Progenitor cell of endocrine pancreas (in vitro differentiated cells): ENCODE measurements around the gene PUS1. TPM values are rescaled to one million over a fixed set of nuclear protein-coding genes. Genes with fewer than 3 reads are reported as not detected.

Experiments
- DNase-seq: peaks from one replicate; pipeline ENCODE4 v3.0.0; 2021; ENCODE audit warnings: low spot score; ENCODE audit not compliant: unreplicated experiment
- H3K27ac Mint-ChIP-seq: 2 replicates; pipeline ENCODE4 v1.8.0; 2021; ENCODE audit warnings: mild to moderate bottlenecking, moderate library complexity, mixed read lengths
- H3K27me3 Mint-ChIP-seq: 2 replicates; pipeline ENCODE4 v1.8.0; 2021; ENCODE audit warnings: mixed read lengths
- H3K36me3 Mint-ChIP-seq: 2 replicates; pipeline ENCODE4 v1.8.0; 2022; ENCODE audit warnings: mixed read lengths; ENCODE audit not compliant: insufficient read depth
- H3K4me1 Mint-ChIP-seq: 2 replicates; pipeline ENCODE4 v1.8.0; 2021; ENCODE audit warnings: low read depth, mixed read lengths
- H3K4me3 Mint-ChIP-seq: 2 replicates; pipeline ENCODE4 v1.8.0; 2021; ENCODE audit warnings: low read depth, mild to moderate bottlenecking, moderate library complexity, mixed read lengths
- H3K9me3 Mint-ChIP-seq: 2 replicates; pipeline ENCODE4 v1.8.0; 2021; ENCODE audit warnings: low read depth, mixed read lengths
- CTCF ChIP-seq: fragments of 200-600 bp; sonication (generic); IDR thresholded peaks from one replicate; pipeline ENCODE4 v1.5.0; 2021; ENCODE audit warnings: antibody characterized with exemption, mild to moderate bottlenecking; ENCODE audit not compliant: unreplicated experiment
- total RNA-seq: library from RNA; stranded (reverse); gene quantifications from 2 replicates; pipeline ENCODE4 v1.2.1, GENCODE V29; 2021

Gene PUS1
- total RNA-seq, 1 donor from 2014 or later, result 38.5 TPM

- Mint-ChIP-seq H3K4me1 (peaks cover 14% of the 10 kb centered on the region), H3K27ac (peak overlapping the region; percentile 98), H3K36me3 (peaks cover 3% of the 10 kb centered on the region), H3K27me3 (no peaks in the 10 kb centered on the region), H3K4me3 (peak overlapping the region; percentile 84), H3K9me3 (no peaks in the 10 kb centered on the region)
- TF ChIP-seq CTCF, result no peak
- peak; percentile 80 for DNase-seq
Measured at GRCh38 chr12:131896080-131896810, 32.8 kb upstream of the PUS1 start.

- no peak for TF ChIP-seq CTCF
- Mint-ChIP-seq H3K4me1 (peaks cover 14% of the 10 kb centered on the region), H3K27ac (peak overlapping the region; percentile 81), H3K9me3 (no peaks in the 10 kb centered on the region), H3K27me3 (no peaks in the 10 kb centered on the region), H3K36me3 (peaks cover 3% of the 10 kb centered on the region), H3K4me3 (peak overlapping the region; percentile 84)
- no peak for DNase-seq
Measured at GRCh38 chr12:131896811-131897270, 32.2 kb upstream of the PUS1 start.

GRCh38 chr12:131897276-131897675, 31.8 kb upstream of the PUS1 start:
- no peak for DNase-seq
- no peak for TF ChIP-seq CTCF
- H3K4me1 Mint-ChIP-seq, result peaks cover 14% of the 10 kb centered on the region
- no peaks in the 10 kb centered on the region for H3K9me3 Mint-ChIP-seq
- H3K27me3 Mint-ChIP-seq, result no peaks in the 10 kb centered on the region
- H3K36me3 Mint-ChIP-seq, result peaks cover 3% of the 10 kb centered on the region
- peak overlapping the region; percentile 38 for H3K4me3 Mint-ChIP-seq
- H3K27ac Mint-ChIP-seq, result peak overlapping the region; percentile 76

GRCh38 chr12:131897875-131898274, 31.2 kb upstream of the PUS1 start:
- Mint-ChIP-seq H3K27me3 (no peaks in the 10 kb centered on the region), H3K9me3 (no peaks in the 10 kb centered on the region), H3K4me3 (peak overlapping the region; percentile 9), H3K36me3 (peaks cover 3% of the 10 kb centered on the region), H3K4me1 (peaks cover 14% of the 10 kb centered on the region), H3K27ac (no peak overlapping the region)
- no peak for TF ChIP-seq CTCF
- DNase-seq, result no peak

- Mint-ChIP-seq H3K4me1 (peaks cover 13% of the 10 kb centered on the region), H3K4me3 (no peak overlapping the region), H3K27ac (no peak overlapping the region), H3K9me3 (no peaks in the 10 kb centered on the region), H3K27me3 (no peaks in the 10 kb centered on the region), H3K36me3 (peaks cover 3% of the 10 kb centered on the region)
- DNase-seq, result no peak
- no peak for TF ChIP-seq CTCF
Measured at GRCh38 chr12:131900397-131900796, 28.7 kb upstream of the PUS1 start.
